Kidney epithelial cell (primary cell): ENCODE data around the gene ZNF277. TPM values are rescaled to one million over a fixed set of nuclear protein-coding genes. Genes with fewer than 3 reads are reported as not detected.

Source experiments
- DNase-seq: peaks from one replicate; pipeline ENCODE4 v3.0.0-alpha.2; 2010; ENCODE audit warnings: low read depth
- H3K27me3 ChIP-seq: 2 replicates; pipeline ENCODE4 v1.6.0; 2011; ENCODE audit warnings: low read length; ENCODE audit not compliant: control insufficient read depth, insufficient read depth
- H3K36me3 ChIP-seq: 2 replicates; pipeline ENCODE4 v1.5.1; 2011; ENCODE audit warnings: low read length; ENCODE audit not compliant: control insufficient read depth, insufficient read depth
- H3K4me3 ChIP-seq: 2 replicates; pipeline ENCODE4 v1.5.1; 2011; ENCODE audit warnings: low read depth, mild to moderate bottlenecking, control low read depth, low read length
- CTCF ChIP-seq: IDR thresholded peaks from 2 replicates; pipeline ENCODE4 v1.5.1; 2011; ENCODE audit warnings: mild to moderate bottlenecking, moderate library complexity, low read length, control low read depth, inconsistent platforms; ENCODE audit not compliant: insufficient read depth, poor library complexity, severe bottlenecking
- total RNA-seq: library from RNA; depleted of rRNA; stranded (reverse); fragments of >200 nt; gene quantifications from 2 replicates; pipeline ENCODE4 v1.2.3, GENCODE V29; 2015

The ZNF277 gene
- total RNA-seq, 1 donor from 2014 or later = 34.6 TPM

GRCh38 chr7:112272921-112273561 lies 66.5 kb downstream of the ZNF277 start:
- DNase-seq = no peak
- no peaks in the 10 kb centered on the region for H3K27me3 ChIP-seq
- H3K4me3 ChIP-seq = no peak overlapping the region
- TF ChIP-seq CTCF = no peak
- no peaks in the 10 kb centered on the region for H3K36me3 ChIP-seq

GRCh38 chr7:112279042-112279441 lies 72.5 kb downstream of the ZNF277 start:
- H3K4me3 ChIP-seq = no peak overlapping the region
- no peaks in the 10 kb centered on the region for H3K27me3 ChIP-seq
- TF ChIP-seq CTCF = no peak
- no peaks in the 10 kb centered on the region for H3K36me3 ChIP-seq
- DNase-seq = no peak

- no peak for TF ChIP-seq CTCF
- H3K27me3 ChIP-seq = no peaks in the 10 kb centered on the region
- no peak overlapping the region for H3K4me3 ChIP-seq
- no peaks in the 10 kb centered on the region for H3K36me3 ChIP-seq
- no peak for DNase-seq
These were observed 73.8 kb downstream of the ZNF277 start for GRCh38 chr7:112280267-112280666.

- TF ChIP-seq CTCF = no peak
These were observed 76.1 kb downstream of the ZNF277 start for GRCh38 chr7:112282476-112283188.

GRCh38 chr7:112283382-112283910 lies 77.0 kb downstream of the ZNF277 start:
- TF ChIP-seq CTCF = no peak
- Histone ChIP-seq H3K27me3 (no peaks in the 10 kb centered on the region), H3K36me3 (no peaks in the 10 kb centered on the region), H3K4me3 (no peak overlapping the region)
- no peak for DNase-seq

More at GRCh38 chr7:112282476-112283188, 76.1 kb downstream of the ZNF277 start:
- DNase-seq = no peak
- Histone ChIP-seq H3K4me3 (no peak overlapping the region), H3K27me3 (no peaks in the 10 kb centered on the region), H3K36me3 (no peaks in the 10 kb centered on the region)
